K562 (cell line): ENCODE results near the gene ANXA3. TPM values are rescaled to one million over a fixed set of nuclear protein-coding genes. Genes with fewer than 3 reads are reported as not detected.

ENCODE experiments used
- ARHGAP35 ChIP-seq: fragments of 450-650 bp; IDR thresholded peaks from 2 replicates; pipeline ENCODE4 v1.6.1; 2018; ENCODE audit not compliant: partially characterized antibody
- CBX8 ChIP-seq: fragments of 200-600 bp; sonication (generic); IDR thresholded peaks from 2 replicates; pipeline ENCODE4 v1.6.1; 2012; ENCODE audit warnings: borderline replicate concordance, mixed run types, low read depth, mild to moderate bottlenecking, moderate library complexity, mixed read lengths, low read length, control low read depth, inconsistent platforms; ENCODE audit not compliant: poor library complexity, severe bottlenecking; ENCODE audit errors: extremely low read depth
- CCNT2 ChIP-seq: IDR thresholded peaks from 2 replicates; pipeline ENCODE4 v1.6.1; 2011; ENCODE audit warnings: borderline replicate concordance, low read depth, mild to moderate bottlenecking, moderate library complexity, mixed read lengths, low read length; ENCODE audit not compliant: insufficient read length; ENCODE audit errors: extremely low read depth
- CREB1 ChIP-seq, 2 experiments: sonication (generic) in 1 of 2; formaldehyde crosslinking in 1 of 2; IDR thresholded peaks; 2 replicates each; pipeline versions ENCODE4 v1.6.1 to v1.8.0; 2012 to 2022; ENCODE audit warnings: inconsistent platforms in 1 of 2, mild to moderate bottlenecking in 1 of 2, missing genetic modification reagents in 1 of 2, moderate library complexity in 1 of 2
- CXXC5 ChIP-seq: fragments of 250-450 bp; sonication (Bioruptor Pico); IDR thresholded peaks from 2 replicates; pipeline ENCODE4 v1.8.0; 2022; ENCODE audit warnings: inconsistent platforms, mild to moderate bottlenecking, moderate library complexity
- FOXK1 ChIP-seq: sonication (generic); formaldehyde crosslinking; IDR thresholded peaks from 2 replicates; pipeline ENCODE4 v1.8.0; 2022; ENCODE audit warnings: missing genetic modification reagents, mild to moderate bottlenecking, borderline replicate concordance
- GABPA ChIP-seq: fragments of 200-800 bp; sonication (Bioruptor generic); conservative IDR thresholded peaks from 2 replicates; pipeline ENCODE4 v1.6.1; 2016; ENCODE audit warnings: low read depth, missing genetic modification characterization, missing compliant biosample characterization
- GATAD2B ChIP-seq: fragments of 450-650 bp; IDR thresholded peaks from 2 replicates; pipeline ENCODE4 v1.6.1; 2017; ENCODE audit warnings: mild to moderate bottlenecking, borderline replicate concordance
- MAFF ChIP-seq: IDR thresholded peaks from 2 replicates; pipeline ENCODE4 v1.6.1; 2012; ENCODE audit warnings: low read length, improper control_type of control experiment
- MCM2 ChIP-seq: fragments of 450-650 bp; IDR thresholded peaks from 2 replicates; pipeline ENCODE4 v1.6.1; 2017; ENCODE audit warnings: low read depth, mild to moderate bottlenecking
- MIER1 ChIP-seq: fragments of 450-650 bp; IDR thresholded peaks from 2 replicates; pipeline ENCODE4 v1.6.1; 2016; ENCODE audit warnings: antibody characterized with exemption, mild to moderate bottlenecking, low read depth
- PHF8 ChIP-seq: fragments of 200-600 bp; sonication (generic); IDR thresholded peaks from 2 replicates; pipeline ENCODE4 v1.6.1; 2012; ENCODE audit warnings: mixed run types, mild to moderate bottlenecking, inconsistent platforms, low read length, moderate library complexity, borderline replicate concordance
- POLR2AphosphoS2 ChIP-seq: IDR thresholded peaks from 2 replicates; pipeline ENCODE4 v1.6.1; 2012; ENCODE audit warnings: low read length, improper control_type of control experiment
- RUNX1 ChIP-seq: sonication (generic); IDR thresholded peaks from 2 replicates; pipeline ENCODE4 v1.6.1; 2016; ENCODE audit warnings: antibody characterized with exemption, low read depth
- SETDB1 ChIP-seq: IDR thresholded peaks from one replicate; pipeline ENCODE4 v1.6.1; 2012; ENCODE audit warnings: low read length, control low read depth, inconsistent platforms
- SNIP1 ChIP-seq: fragments of 450-650 bp; IDR thresholded peaks from 2 replicates; pipeline ENCODE4 v1.7.1; 2017; ENCODE audit warnings: low read depth, mild to moderate bottlenecking
- TFAP4 ChIP-seq: sonication (generic); formaldehyde crosslinking; IDR thresholded peaks from 2 replicates; pipeline ENCODE4 v1.8.0; 2022; ENCODE audit warnings: missing genetic modification reagents, mild to moderate bottlenecking, moderate library complexity, borderline replicate concordance
- THRA ChIP-seq: fragments of 450-650 bp; IDR thresholded peaks from 2 replicates; pipeline ENCODE4 v1.6.1; 2017; ENCODE audit warnings: mild to moderate bottlenecking, moderate library complexity
- XRCC5 ChIP-seq: fragments of 200-400 bp; formaldehyde crosslinking; IDR thresholded peaks from 2 replicates; pipeline ENCODE4 v1.6.1; 2017; ENCODE audit warnings: low read depth, mild to moderate bottlenecking, low read length
- ZNF146 ChIP-seq: IDR thresholded peaks from one replicate; pipeline ENCODE4 v1.6.1; 2018; ENCODE audit warnings: missing compliant biosample characterization; ENCODE audit not compliant: unreplicated experiment
- ZNF175 ChIP-seq: fragments of 200-800 bp; sonication (Bioruptor generic); IDR thresholded peaks from 2 replicates; pipeline ENCODE4 v1.6.1; 2016; ENCODE audit warnings: low read depth, mild to moderate bottlenecking, missing genetic modification characterization, missing compliant biosample characterization
- ZNF217 ChIP-seq: sonication (generic); formaldehyde crosslinking; IDR thresholded peaks from 2 replicates; pipeline ENCODE4 v1.8.0; 2022; ENCODE audit warnings: mild to moderate bottlenecking, missing genetic modification reagents
- ZNF23 ChIP-seq: fragments of 250-450 bp; sonication (Bioruptor Pico); IDR thresholded peaks from 2 replicates; pipeline ENCODE4 v1.4.0; 2020; ENCODE audit warnings: mild to moderate bottlenecking
- ZNF24 ChIP-seq: fragments of 450-650 bp; IDR thresholded peaks from 2 replicates; pipeline ENCODE4 v1.6.1; 2016
- polyA plus RNA-seq, 8 experiments: library from polyadenylated mRNA; depleted of rRNA in 4 of 8; stranded (reverse) in 5 of 8; unstranded in 3 of 8; fragments of >200 nt; fragmentation: Nextera tagmentation in 2 of 8; fragmentation: Illumina TruSeq in 1 of 8; extraction: Ambion mirVana in 2 of 8; extraction: Trizol in 1 of 8; gene quantifications; 2 replicates each; pipeline versions ENCODE4 v1.2.1 to v1.2.3, GENCODE V29; 2011 to 2014; ENCODE audit warnings: inconsistent platforms in 1 of 8, missing spikeins in 1 of 8
- total RNA-seq, 7 experiments: library from RNA; depleted of rRNA in 6 of 7; stranded (reverse); fragments of >200 nt in 6 of 7; fragmentation: Illumina TruSeq in 2 of 7; extraction: Trizol in 2 of 7; gene quantifications; 2 replicates each; pipeline versions ENCODE4 v1.2.1 to v1.2.3, GENCODE V29; 2011 to 2021; ENCODE audit warnings: low replicate concordance in 1 of 7
- TF ChIP-seq, protein P1 (sequence below): fragments of 450-650 bp; IDR thresholded peaks from 2 replicates; pipeline ENCODE4 v1.6.1; 2016
- TF ChIP-seq, protein P2 (sequence below), 2 experiments: IDR thresholded peaks; 2 replicates each; pipeline ENCODE4 v1.6.1; 2011; ENCODE audit warnings: borderline replicate concordance in 1 of 2, control low read depth in 1 of 2, low read depth in 1 of 2, low read length in 1 of 2, mild to moderate bottlenecking in 1 of 2, mixed read lengths in 1 of 2, moderate library complexity in 1 of 2; ENCODE audit not compliant: insufficient read depth in 1 of 2, insufficient read length in 1 of 2, poor library complexity in 1 of 2, severe bottlenecking in 1 of 2; ENCODE audit errors: extremely low read depth in 1 of 2

The ANXA3 gene
- total and polyA plus RNA-seq, 9 of the 15 experiments (the other 6 are each of a cell fraction or from before 2014, with no cell fraction given), result 6.3 to 15.5 (median 9.8) TPM

DNA sequence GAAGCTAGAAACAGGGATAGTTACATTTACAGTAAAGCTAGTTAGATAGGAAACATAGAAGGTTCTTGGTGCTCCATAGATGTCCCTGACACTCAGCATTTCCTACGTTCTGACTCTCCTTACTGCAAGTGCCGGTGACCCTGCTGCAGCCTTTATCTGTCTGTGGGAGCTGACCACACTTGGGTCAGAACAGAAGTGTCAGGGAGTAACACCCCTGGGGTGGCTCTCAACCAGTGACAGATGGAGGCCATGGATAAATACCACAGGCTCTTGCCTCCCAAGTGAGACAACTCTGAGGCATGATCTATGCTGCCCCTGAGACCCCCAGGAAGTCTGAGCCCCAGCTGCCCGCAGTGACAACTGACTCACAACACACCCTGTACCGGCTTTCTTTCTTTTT lies 69.8 kb downstream of the ANXA3 start (continued):
- TF ChIP-seq TFAP4 (CRISPR knock-in tag) (peak; percentile 72), XRCC5 (peak; percentile 54; the same call in 1 of the 2 replicates), MCM2 (no peak), MIER1 (no peak), CCNT2 (peak; percentile 60), POLR2AphosphoS2 (no peak), CXXC5 (peak; percentile 45), SNIP1 (no peak), ZNF146 (CRISPR knock-in tag) (no peak), RUNX1 (peak; percentile 89), ZNF24 (no peak), THRA (no peak), MAFF (no peak), ZNF23 (CRISPR knock-in tag) (no peak), CREB1 (IDR thresholded peaks at IDR 0.05) (peak; percentile 64), CREB1 (CRISPR knock-in tag; IDR thresholded peaks at IDR 0.05) (no peak), ZNF175 (CRISPR knock-in tag) (no peak), SETDB1 (no peak), GATAD2B (peak; percentile 91), ARHGAP35 (no peak), PHF8 (no peak), ZNF217 (CRISPR knock-in tag) (no peak), CBX8 (no peak), GABPA (no peak), FOXK1 (CRISPR knock-in tag) (no peak)
- TF ChIP-seq, protein P1, sequence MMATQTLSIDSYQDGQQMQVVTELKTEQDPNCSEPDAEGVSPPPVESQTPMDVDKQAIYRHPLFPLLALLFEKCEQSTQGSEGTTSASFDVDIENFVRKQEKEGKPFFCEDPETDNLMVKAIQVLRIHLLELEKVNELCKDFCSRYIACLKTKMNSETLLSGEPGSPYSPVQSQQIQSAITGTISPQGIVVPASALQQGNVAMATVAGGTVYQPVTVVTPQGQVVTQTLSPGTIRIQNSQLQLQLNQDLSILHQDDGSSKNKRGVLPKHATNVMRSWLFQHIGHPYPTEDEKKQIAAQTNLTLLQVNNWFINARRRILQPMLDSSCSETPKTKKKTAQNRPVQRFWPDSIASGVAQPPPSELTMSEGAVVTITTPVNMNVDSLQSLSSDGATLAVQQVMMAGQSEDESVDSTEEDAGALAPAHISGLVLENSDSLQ, result no peak; the same call in 1 of the 2 replicates
- TF ChIP-seq, protein P2, sequence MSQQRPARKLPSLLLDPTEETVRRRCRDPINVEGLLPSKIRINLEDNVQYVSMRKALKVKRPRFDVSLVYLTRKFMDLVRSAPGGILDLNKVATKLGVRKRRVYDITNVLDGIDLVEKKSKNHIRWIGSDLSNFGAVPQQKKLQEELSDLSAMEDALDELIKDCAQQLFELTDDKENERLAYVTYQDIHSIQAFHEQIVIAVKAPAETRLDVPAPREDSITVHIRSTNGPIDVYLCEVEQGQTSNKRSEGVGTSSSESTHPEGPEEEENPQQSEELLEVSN (IDR thresholded peaks at IDR 0.05; ENCODE audit: borderline replicate concordance in 1 of 2, extremely low read depth in 1 of 2, insufficient read depth in 1 of 2, insufficient read length in 1 of 2, low read depth in 1 of 2, low read length in 1 of 2, poor library complexity in 1 of 2, severe bottlenecking in 1 of 2), result no peak
